ENCODE data around the gene FCRLA.
A peak's percentile ranks its signal among the peaks of the same experiment; 100 is the strongest.
"Not testable (repeated sequence)": the region's sequence is repeated elsewhere in the genome, so short reads cannot be mapped to it uniquely, and the experiment has no call there.

The FCRLA gene

GRCh38 chr1:161706482-161707347, at the start of gene FCRLA:
FCRLA (plus strand) TSS chr1:161707229; CDS start chr1:161707265, 36 bp downstream.
- DNase-seq (ENCODE audit: low read depth) = peak; percentile 95
- H3K4me3 ChIP-seq (ENCODE audit: low read length) = no peak within 1 kb of the TSS
- TF ChIP-seq CTCF (IDR thresholded peaks at IDR 0.05; ENCODE audit: insufficient read depth, low read depth, low read length, missing control alignments) = no peak

GRCh38 chr1:161658524-161658923, 48.5 kb upstream of the FCRLA start:
- DNase-seq (ENCODE audit: low read depth); H3K4me3 ChIP-seq (ENCODE audit: low read length): not testable (repeated sequence)

DNA sequence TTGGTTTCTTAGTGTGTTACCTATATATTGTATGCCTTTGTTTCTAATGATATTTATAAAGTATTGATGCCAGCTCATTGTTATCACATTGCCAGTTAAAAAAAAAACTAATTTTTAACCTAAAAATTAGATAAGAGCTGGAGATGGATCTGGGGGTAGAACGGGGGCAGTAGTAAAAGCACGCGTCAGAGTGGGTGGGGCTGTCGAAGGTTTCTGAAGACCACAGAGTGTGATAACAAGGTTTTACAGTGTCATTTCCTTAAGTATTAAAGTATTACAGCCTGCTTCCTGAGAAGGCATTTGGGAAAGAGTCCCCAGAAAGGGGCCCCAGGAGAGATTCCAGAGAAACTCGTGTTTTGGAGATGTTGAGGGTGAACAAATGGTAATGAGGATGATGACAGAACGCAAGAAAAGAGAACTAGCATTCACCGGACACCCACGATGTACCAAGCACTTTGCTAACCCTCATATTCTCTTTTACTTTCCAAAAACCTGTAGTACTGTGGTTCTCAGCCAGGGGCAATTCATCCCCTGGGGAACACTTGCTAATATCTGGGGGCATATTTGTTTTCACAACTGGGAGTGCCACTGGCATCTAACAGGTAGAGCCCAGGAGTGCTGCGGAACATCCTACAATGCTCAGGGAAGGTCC, 45.2 kb upstream of the FCRLA start:
- not testable (repeated sequence) for DNase-seq (ENCODE audit: low read depth); H3K4me3 ChIP-seq (ENCODE audit: low read length)

DNA sequence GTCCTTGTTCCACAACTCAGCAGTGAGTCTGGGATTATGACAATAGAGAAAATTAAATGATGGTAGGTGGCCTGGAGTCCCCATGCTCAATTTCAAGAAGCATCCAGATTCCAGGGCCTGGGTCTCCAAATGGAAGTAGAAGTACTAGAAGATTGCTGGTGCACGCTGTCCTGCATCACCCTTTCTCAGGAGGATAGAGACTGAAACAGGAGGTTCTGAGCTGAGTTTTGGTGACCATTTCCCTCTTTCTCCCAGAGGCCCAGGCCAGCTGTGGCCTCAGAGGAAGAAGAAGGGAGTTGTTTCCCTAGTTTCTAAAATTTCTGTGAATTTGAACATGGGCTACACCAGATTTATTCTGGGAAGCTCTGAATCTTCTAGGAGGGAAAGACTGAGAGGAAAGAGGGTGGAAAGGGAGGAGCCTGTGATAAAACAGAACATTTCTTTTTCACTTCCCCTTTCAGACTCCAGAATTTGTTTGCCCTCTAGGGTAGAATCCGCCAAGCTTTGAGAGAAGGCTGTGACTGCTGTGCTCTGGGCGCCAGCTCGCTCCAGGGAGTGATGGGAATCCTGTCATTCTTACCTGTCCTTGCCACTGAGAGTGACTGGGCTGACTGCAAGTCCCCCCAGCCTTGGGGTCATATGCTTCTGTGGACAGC, 44.2 kb upstream of the FCRLA start, which contains the start of gene FCGR2B:
Gene FCGR2B (plus strand): TSS at position 460 of the 656 bp plus-strand sequence. CDS start 99 bp downstream, at position 559.
- not testable (repeated sequence) for DNase-seq (ENCODE audit: low read depth); H3K4me3 ChIP-seq (ENCODE audit: low read length)

- not testable (repeated sequence) for H3K4me3 ChIP-seq (ENCODE audit: low read length); DNase-seq (ENCODE audit: low read depth)
Observed at GRCh38 chr1:161663569-161663968, 43.5 kb upstream of the FCRLA start.

DNA sequence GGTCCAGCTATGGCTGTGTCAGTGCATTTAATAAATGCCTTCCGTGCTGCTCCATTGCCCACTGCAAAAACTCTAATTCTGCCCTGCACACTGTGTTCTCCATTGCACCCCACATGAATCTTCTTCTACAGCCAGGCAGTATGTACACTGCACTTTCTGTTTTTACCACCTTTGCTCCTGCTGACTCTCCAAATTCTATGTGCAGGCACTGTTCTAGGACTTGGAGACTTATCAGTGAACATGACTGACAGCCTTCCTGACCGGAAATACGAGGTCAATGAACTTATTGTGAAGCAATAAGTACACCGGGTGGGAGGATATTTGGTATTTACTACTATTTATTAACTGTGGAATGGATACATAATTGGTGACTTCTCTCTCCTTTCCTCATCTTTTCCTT, 42.3 kb upstream of the FCRLA start:
- not testable (repeated sequence) for DNase-seq (ENCODE audit: low read depth); H3K4me3 ChIP-seq (ENCODE audit: low read length)

DNA sequence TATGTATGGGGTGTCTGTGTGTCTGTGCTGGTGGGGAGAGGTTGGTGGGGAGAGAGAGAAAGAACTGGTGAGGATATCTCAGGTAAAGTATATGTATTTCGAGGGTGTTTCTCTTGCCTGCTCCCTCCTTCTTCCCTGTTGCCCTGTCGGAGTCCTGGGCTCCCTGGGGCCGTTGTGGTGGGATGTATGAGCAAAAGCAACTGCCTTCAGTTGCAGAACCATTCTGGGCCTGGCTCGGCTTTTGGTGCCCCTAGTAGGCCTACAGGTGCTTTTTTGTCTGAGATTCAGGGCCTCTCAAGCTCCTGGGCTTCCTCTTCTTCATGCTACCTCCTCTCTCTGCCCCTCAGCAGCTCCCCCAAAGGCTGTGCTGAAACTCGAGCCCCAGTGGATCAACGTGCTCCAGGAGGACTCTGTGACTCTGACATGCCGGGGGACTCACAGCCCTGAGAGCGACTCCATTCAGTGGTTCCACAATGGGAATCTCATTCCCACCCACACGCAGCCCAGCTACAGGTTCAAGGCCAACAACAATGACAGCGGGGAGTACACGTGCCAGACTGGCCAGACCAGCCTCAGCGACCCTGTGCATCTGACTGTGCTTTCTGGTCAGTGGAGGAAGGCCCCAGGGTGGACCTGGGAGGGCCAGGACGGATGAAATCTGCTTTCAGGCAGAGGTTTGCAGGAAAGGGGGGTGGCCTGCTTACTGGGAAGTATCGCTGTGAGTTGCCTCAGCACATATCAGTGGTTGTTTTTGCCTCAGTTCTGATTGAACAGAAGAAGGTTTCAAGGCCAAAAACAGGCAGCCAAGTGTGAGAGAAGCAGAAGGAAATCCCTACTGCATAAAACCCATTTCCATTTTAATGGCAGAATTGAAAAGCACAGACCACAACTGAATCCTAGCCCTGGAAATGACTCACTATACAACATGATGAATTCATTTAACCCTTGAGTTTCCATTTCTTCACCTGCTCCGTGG, 35.7 kb upstream of the FCRLA start:
- DNase-seq (ENCODE audit: low read depth); H3K4me3 ChIP-seq (ENCODE audit: low read length): not testable (repeated sequence)

DNA sequence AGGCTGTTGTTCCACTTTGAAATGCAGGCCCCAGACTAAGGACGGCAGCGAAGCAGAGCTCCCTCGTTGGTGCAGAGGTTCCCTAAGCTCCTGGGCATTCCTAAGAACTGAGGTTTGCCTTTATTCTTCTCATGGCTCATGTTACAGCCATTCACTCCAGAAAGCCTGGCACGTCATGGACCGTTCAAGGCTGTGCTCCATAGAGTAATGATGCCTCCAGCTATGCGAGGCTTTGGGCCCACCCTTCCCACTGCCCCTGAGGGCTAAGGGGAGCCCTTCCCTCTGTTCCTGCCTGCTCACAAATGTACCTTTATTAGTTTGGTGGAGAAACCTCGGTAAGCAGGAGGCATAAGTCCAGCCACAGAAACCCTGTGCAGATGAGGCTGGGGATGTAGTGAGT, 33.6 kb upstream of the FCRLA start:
- not testable (repeated sequence) for H3K4me3 ChIP-seq (ENCODE audit: low read length); DNase-seq (ENCODE audit: low read depth)

GRCh38 chr1:161674447-161674846, 32.6 kb upstream of the FCRLA start:
- peak; percentile 8 for DNase-seq (ENCODE audit: low read depth)
- not testable (repeated sequence) for H3K4me3 ChIP-seq (ENCODE audit: low read length)

DNA sequence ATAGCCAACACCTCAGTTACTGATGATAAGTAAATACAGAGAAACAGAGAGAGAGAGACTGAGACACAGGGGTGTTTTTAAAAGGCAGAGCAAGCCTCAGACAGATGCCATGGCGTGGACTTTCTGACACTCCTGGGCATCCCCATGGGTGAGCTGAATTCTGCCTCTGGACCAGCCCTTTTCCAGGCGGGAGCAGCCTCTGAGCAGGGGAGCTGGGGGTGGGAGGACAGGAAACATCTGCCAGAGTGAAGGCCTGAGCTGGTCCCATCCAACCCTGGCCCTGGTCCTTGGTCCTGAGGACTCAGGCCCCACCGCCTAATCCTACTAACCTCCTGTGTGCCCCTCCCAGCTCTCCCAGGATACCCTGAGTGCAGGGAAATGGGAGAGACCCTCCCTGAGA, 32.1 kb upstream of the FCRLA start:
- not testable (repeated sequence) for H3K4me3 ChIP-seq (ENCODE audit: low read length); DNase-seq (ENCODE audit: low read depth)

DNA sequence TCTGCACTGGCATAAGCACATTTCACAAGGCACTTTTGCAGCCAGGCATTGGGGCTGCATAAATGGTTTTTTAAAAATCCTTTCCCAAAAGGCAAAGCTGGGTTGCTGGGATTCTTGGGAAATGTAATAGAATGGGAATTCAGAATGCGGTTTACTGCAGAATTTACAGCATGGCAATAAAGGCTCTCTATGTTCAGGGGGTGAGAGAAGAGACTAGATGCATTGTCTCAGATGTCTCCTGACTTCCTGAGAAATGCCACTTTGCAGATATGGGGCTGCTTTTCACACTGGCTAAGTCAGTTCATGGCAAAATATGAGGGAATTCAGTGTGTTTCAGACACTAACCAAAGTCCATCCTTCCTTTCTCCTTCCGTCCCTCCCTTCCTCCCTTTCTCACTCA, 30.6 kb upstream of the FCRLA start:
- DNase-seq (ENCODE audit: low read depth) = no peak
- no peak overlapping the region for H3K4me3 ChIP-seq (ENCODE audit: low read length)
- TF ChIP-seq CTCF (IDR thresholded peaks at IDR 0.05; ENCODE audit: insufficient read depth, low read depth, low read length, missing control alignments) = no peak
